Measurements from ENCODE around the gene POLK. TPM values are rescaled to one million over a fixed set of nuclear protein-coding genes. Genes with fewer than 3 reads are reported as not detected.

Gene POLK
- total and polyA plus RNA-seq, 2 of the 13 experiments (the other 11 are each of a cell fraction or from before 2014, with no cell fraction given): 8.6 to 11.7 TPM

GRCh38 chr5:75616971-75617621 is 105.4 kb downstream of the POLK start:
- 68% methylated on average over 7 of the region's 7 CpGs for WGBS (ENCODE audit: low lambda C conversion rate)
- Histone ChIP-seq H3K4me3 (replicated peaks in 1 of 3; ENCODE audit: insufficient read depth in 1 of 3, low read depth in 2 of 3, low read length in 3 of 3) (no peak overlapping the region), H3K79me2 (ENCODE audit: insufficient read depth, low read length) (no peaks in the 10 kb centered on the region), H3K4me2 (ENCODE audit: low read depth, low read length) (no peak overlapping the region), H3K9me3 (ENCODE audit: low read length) (no peaks in the 10 kb centered on the region), H3K27ac (ENCODE audit: extremely low read length, insufficient read depth, low read length) (no peak overlapping the region), H3K36me3 (replicated peaks in 1 of 2; ENCODE audit: control insufficient read depth in 1 of 2, insufficient read depth in 2 of 2, low read length in 2 of 2) (no peaks in the 10 kb centered on the region), H3K4me1 (ENCODE audit: insufficient read depth, low read length) (peaks cover 23% of the 10 kb centered on the region), H2AFZ (ENCODE audit: low read length) (no peak overlapping the region), H3K27me3 (ENCODE audit: control insufficient read depth in 1 of 2, insufficient read depth in 2 of 2, low read length in 2 of 2) (no peaks in the 10 kb centered on the region), H3K9ac (ENCODE audit: insufficient read depth, low read depth, low read length) (no peak overlapping the region), H4K20me1 (ENCODE audit: insufficient read depth, low read length) (no peaks in the 10 kb centered on the region)
- CTCF ChIA-PET (ENCODE audit: low intra/inter-chr PET ratio, low total read pairs): no interaction called here
- POLR2A ChIA-PET: no interaction called here
- no TSS peak for BruUV-seq (replicated peaks)
- intact Hi-C loops (cut with micrococcal nuclease; ENCODE audit: unreplicated experiment) (no loop called here), in situ Hi-C loops (cut with HindIII; ENCODE audit: extremely low pct_ligation_motif_present, low pct_unique_long_range_greater_than_20kb) (no loop called here)
- DNase-seq (ENCODE audit: low spot score) (no peak), FAIRE-seq (no peak), ATAC-seq (no peak)
- TF ChIP-seq FUBP1 (CRISPR knock-in tag; IDR thresholded peaks at IDR 0.05; ENCODE audit: borderline replicate concordance) (no peak), ZNF280D (CRISPR knock-in tag; IDR thresholded peaks at IDR 0.05) (no peak), ZBTB42 (CRISPR knock-in tag; IDR thresholded peaks at IDR 0.05) (no peak), ZNF75D (CRISPR knock-in tag; IDR thresholded peaks at IDR 0.05; ENCODE audit: borderline replicate concordance) (no peak), ZNF230 (CRISPR knock-in tag; IDR thresholded peaks at IDR 0.05) (no peak), RBM39 (IDR thresholded peaks at IDR 0.05; ENCODE audit: low read depth, low read length, poor library complexity, severe bottlenecking) (no peak), ZNF207 (IDR thresholded peaks at IDR 0.05; ENCODE audit: borderline replicate concordance) (no peak), SCMH1 (CRISPR knock-in tag; IDR thresholded peaks at IDR 0.05; ENCODE audit: borderline replicate concordance) (no peak), ZNF704 (CRISPR knock-in tag; IDR thresholded peaks at IDR 0.05; ENCODE audit: borderline replicate concordance) (no peak), NAIF1 (CRISPR knock-in tag; IDR thresholded peaks at IDR 0.05; ENCODE audit: borderline replicate concordance) (no peak), ZNF790 (CRISPR knock-in tag; IDR thresholded peaks at IDR 0.05; ENCODE audit: borderline replicate concordance) (no peak), RELA (CRISPR knock-in tag; IDR thresholded peaks at IDR 0.05) (no peak), ZBTB39 (CRISPR knock-in tag; IDR thresholded peaks at IDR 0.05) (no peak), TEF (CRISPR knock-in tag; IDR thresholded peaks at IDR 0.05) (no peak)
